ENCODE data around the gene LILRB5. TPM values are rescaled to one million over a fixed set of nuclear protein-coding genes. Genes with fewer than 3 reads are reported as not detected.
"Not testable (repeated sequence)": the region's sequence is repeated elsewhere in the genome, so short reads cannot be mapped to it uniquely, and the experiment has no call there.

Gene LILRB5
- polyA plus RNA-seq (2012; ENCODE audit: missing spikeins): 0.06 TPM

DNA sequence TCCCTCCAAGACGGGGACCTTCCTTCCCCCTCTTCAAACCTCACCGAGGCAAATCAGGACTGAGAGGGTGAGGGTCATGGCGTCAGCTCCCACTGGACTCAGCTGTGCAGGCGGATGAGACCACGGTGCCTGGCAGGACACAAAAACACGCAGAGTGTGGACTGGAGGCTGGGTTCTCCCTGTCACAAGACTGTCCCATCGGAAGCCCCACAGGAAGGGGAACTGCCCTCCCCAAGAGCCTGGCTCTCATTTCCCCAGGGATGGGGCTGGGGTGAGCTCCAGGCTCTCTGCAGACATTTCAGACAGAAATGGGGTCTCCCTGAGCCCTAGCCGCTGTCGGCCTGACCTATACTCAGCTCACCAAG is at the start of gene LILRB5:
Gene LILRB5 (minus strand): TSS at position 158 of the 365 bp plus-strand sequence. CDS start 80 bp downstream, at position 78.
- TF ChIP-seq POLR2A (IDR thresholded peaks at IDR 0.05; ENCODE audit: low read depth, low read length): no peak
- TF ChIP-seq POLR2AphosphoS5 (IDR thresholded peaks at IDR 0.05; ENCODE audit: low read depth, low read length): no peak
- no peak for TF ChIP-seq TAF1 (IDR thresholded peaks at IDR 0.05; ENCODE audit: borderline replicate concordance, low read depth, low read length)
- FAIRE-seq: no peak
- DNase-seq (ENCODE audit: insufficient read length): no peak

DNA sequence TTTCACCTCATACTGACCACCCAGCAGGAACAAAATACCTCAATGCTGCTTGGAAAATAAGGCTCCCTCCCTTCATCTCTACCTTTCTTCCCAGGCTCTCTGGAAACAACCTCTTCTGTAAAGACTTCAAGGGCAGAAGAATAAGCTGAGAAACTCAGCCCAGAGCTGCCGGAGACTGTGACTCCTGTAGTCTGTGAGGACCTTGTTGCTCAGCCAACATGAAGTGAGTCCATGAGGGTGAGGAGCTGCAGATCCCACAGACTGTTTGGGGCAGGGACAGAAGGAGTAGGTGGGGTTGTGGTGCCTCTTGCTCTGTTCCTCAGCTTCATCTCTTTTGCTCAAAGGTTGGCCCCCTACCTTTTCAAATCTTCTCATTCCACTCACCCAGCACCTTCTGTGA is 48.1 kb upstream of the LILRB5 start:
- FAIRE-seq: no peak
- no peak for DNase-seq (ENCODE audit: insufficient read length)
- no peak for TF ChIP-seq POLR2A (IDR thresholded peaks at IDR 0.05; ENCODE audit: low read depth, low read length)
- TF ChIP-seq POLR2AphosphoS5 (IDR thresholded peaks at IDR 0.05; ENCODE audit: low read depth, low read length): no peak
- TF ChIP-seq TAF1 (IDR thresholded peaks at IDR 0.05; ENCODE audit: borderline replicate concordance, low read depth, low read length): no peak

DNA sequence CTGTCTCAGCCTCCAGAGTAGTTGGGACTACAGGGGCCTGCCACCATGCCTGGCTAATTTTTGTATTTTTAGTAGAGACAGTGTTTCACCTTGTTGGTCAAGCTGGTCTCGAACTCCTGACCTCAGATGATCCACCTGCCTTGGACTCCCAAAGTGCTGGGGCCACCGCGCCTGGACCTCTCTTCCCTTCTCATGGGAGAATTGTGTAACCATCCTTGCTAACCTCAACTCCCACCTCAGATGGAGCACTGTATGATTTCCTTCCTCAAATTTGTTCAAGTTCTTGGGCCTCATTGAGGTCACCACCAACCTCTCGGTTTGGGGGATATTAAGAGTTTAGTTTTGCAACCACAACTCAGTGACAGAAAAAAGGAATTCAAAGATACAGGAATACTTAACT is 45.2 kb upstream of the LILRB5 start:
- DNase-seq (ENCODE audit: insufficient read length) (no peak), FAIRE-seq (no peak)
- no peak for TF ChIP-seq TAF1 (IDR thresholded peaks at IDR 0.05; ENCODE audit: borderline replicate concordance, low read depth, low read length)
- TF ChIP-seq POLR2A (IDR thresholded peaks at IDR 0.05; ENCODE audit: low read depth, low read length): no peak
- TF ChIP-seq POLR2AphosphoS5 (IDR thresholded peaks at IDR 0.05; ENCODE audit: low read depth, low read length): no peak

- no peak for TF ChIP-seq POLR2A (IDR thresholded peaks at IDR 0.05; ENCODE audit: low read depth, low read length)
- DNase-seq (ENCODE audit: insufficient read length) (no peak), FAIRE-seq (no peak)
Observed at GRCh38 chr19:54299515-54299914, 42.4 kb upstream of the LILRB5 start.

- no peak for TF ChIP-seq POLR2A (IDR thresholded peaks at IDR 0.05; ENCODE audit: low read depth, low read length)
- no peak for TF ChIP-seq POLR2AphosphoS5 (IDR thresholded peaks at IDR 0.05; ENCODE audit: low read depth, low read length)
- no peak for TF ChIP-seq TAF1 (IDR thresholded peaks at IDR 0.05; ENCODE audit: borderline replicate concordance, low read depth, low read length)
- FAIRE-seq (no peak), DNase-seq (ENCODE audit: insufficient read length) (no peak)
Observed at GRCh38 chr19:54299126-54299498, 42.0 kb upstream of the LILRB5 start.

DNA sequence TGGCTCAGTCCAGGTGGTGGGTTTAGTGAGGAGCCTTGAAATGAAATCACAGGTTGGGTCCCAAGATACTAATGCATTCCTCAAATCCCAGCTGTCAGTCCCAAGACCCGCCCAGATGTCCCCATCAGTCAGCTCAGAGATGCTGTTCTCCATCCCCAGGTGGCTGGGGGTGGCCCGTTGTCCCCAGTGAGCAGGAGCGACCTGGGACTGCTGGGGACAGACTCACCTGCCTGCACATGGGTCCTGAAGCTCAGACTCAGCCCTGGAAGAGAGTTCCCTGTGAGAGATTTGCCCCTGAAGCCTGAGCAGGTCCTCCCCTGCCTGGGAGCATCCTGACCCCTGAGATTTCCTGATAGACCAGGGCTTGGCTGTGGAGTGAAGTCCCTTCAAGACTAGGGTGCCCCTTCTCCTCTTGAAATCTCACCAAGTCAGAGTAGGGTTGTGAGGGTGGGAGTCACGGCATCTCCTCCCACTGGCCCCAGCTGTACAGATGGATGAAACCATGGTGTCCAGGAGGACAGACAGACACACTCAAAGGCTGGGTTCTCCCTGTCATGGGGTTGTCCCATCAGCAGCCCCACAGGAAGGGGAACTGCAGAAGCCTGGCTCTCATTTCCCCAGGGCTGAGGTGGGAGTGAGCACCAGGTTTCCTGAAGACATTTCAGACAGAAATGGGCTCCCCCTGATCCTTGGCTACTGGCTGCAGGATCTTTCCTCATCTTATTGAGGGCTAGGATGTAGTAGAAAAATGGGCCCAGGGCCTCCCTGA is 41.5 kb upstream of the LILRB5 start:
- no peak for DNase-seq (ENCODE audit: insufficient read length)
- FAIRE-seq: no peak

GRCh38 chr19:54297759-54298305 is 40.8 kb upstream of the LILRB5 start:
- FAIRE-seq: no peak
- DNase-seq (ENCODE audit: insufficient read length): no peak
- no peak for TF ChIP-seq TAF1 (IDR thresholded peaks at IDR 0.05; ENCODE audit: borderline replicate concordance, low read depth, low read length)
- no peak for TF ChIP-seq POLR2A (IDR thresholded peaks at IDR 0.05; ENCODE audit: low read depth, low read length)
- no peak for TF ChIP-seq POLR2AphosphoS5 (IDR thresholded peaks at IDR 0.05; ENCODE audit: low read depth, low read length)

More for the DNA sequence above, 41.5 kb upstream of the LILRB5 start:
- TF ChIP-seq POLR2A (IDR thresholded peaks at IDR 0.05; ENCODE audit: low read depth, low read length): no peak
- TF ChIP-seq TAF1 (IDR thresholded peaks at IDR 0.05; ENCODE audit: borderline replicate concordance, low read depth, low read length): no peak
- no peak for TF ChIP-seq POLR2AphosphoS5 (IDR thresholded peaks at IDR 0.05; ENCODE audit: low read depth, low read length)

DNA sequence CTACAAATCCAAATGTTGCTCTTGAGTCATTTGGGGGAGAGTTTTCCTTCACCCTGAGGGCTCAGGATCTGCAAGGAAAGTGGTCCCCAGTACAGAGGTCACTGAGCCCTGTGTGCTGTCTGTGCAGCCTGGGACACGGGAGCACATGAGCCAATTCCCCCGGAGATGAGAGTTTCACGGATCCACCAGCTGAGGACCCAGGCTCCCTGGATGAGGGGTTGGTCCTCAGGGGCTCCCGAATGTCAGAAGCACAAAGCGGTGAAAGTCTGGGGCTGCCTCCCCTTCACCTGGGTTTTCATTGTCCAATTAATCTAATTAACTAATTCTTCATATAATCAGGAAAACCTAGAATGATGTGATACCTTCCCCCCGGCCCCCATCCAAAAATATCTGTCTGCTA is 37.5 kb upstream of the LILRB5 start:
- TF ChIP-seq TAF1 (IDR thresholded peaks at IDR 0.05; ENCODE audit: borderline replicate concordance, low read depth, low read length) (no peak), POLR2A (IDR thresholded peaks at IDR 0.05; ENCODE audit: low read depth, low read length) (no peak), POLR2AphosphoS5 (IDR thresholded peaks at IDR 0.05; ENCODE audit: low read depth, low read length) (no peak)
- FAIRE-seq: no peak
- DNase-seq (ENCODE audit: insufficient read length): no peak

GRCh38 chr19:54289160-54289559 is 32.1 kb upstream of the LILRB5 start:
- not testable (repeated sequence) for DNase-seq (ENCODE audit: insufficient read length)
- peak; percentile 90 for FAIRE-seq

- no peak for DNase-seq (ENCODE audit: insufficient read length)
- FAIRE-seq: no peak
- TF ChIP-seq TAF1 (IDR thresholded peaks at IDR 0.05; ENCODE audit: borderline replicate concordance, low read depth, low read length) (no peak), POLR2AphosphoS5 (IDR thresholded peaks at IDR 0.05; ENCODE audit: low read depth, low read length) (no peak), POLR2A (IDR thresholded peaks at IDR 0.05; ENCODE audit: low read depth, low read length) (no peak)
Observed at GRCh38 chr19:54287456-54287855, 30.4 kb upstream of the LILRB5 start.

DNA sequence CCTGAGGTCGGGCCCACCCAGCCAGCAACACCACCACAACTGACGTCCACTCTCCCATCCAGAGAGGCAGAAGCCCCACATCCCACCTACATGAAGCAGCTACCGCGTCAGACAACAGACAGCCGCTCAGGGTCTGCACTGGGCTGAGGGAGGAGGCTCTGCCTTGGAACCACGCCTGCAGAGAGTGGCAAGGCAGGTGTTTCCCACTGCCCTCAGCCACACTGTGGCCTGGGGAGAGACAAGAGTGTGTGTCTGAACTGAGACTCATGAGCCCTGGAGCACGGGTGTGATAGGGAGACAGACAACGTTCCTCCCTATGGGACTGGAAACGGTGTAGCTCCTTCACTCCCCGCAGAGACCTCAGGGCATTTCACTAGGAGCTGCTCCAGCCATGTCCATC is 29.2 kb upstream of the LILRB5 start:
- FAIRE-seq: peak; percentile 83
- not testable (repeated sequence) for DNase-seq (ENCODE audit: insufficient read length)

GRCh38 chr19:54285427-54286056 is 28.5 kb upstream of the LILRB5 start:
- peak; percentile 70 for FAIRE-seq
- DNase-seq (ENCODE audit: insufficient read length): not testable (repeated sequence)

Measured in GM12892 (cell line).